ENCODE data around the gene EIF2D.

Gene EIF2D

DNA sequence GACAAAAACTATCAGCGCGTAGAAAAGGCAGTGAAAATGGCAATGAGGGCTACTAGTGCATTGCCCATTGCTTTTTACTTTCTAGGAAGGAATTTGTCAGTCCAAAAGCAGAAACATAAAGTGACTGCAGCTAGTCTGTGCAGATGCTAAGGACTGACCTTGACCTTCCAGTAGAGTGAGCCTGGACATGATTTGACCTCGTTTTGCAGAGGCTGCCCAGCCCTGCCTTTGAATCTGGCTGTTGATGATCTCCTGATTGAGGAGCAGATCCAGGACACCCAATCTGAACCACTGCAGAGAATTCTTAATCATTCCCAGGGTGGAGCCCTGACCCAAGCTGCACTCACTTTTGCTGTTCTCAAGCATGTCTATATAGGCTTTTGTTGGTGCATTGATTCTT, 44.7 kb upstream of the EIF2D start:
- Histone ChIP-seq H3K9me3 (ENCODE audit: insufficient read depth, low read length) (no peaks in the 10 kb centered on the region), H3K4me1 (ENCODE audit: insufficient read depth, insufficient read length) (peaks cover 7% of the 10 kb centered on the region), H3K9ac (ENCODE audit: insufficient read length, low read depth) (no peak overlapping the region), H3K4me3 (ENCODE audit: insufficient read length, low read depth) (no peak overlapping the region), H3K27me3 (ENCODE audit: insufficient read depth, insufficient read length) (peaks cover 10% of the 10 kb centered on the region), H3K36me3 (ENCODE audit: insufficient read depth, insufficient read length, low read length) (peaks cover 3% of the 10 kb centered on the region)
- TF ChIP-seq SUZ12 (IDR thresholded peaks at IDR 0.05; ENCODE audit: extremely low read depth, insufficient read depth, insufficient read length) (no peak), YY1 (IDR thresholded peaks at IDR 0.05; ENCODE audit: insufficient read depth, insufficient read length) (no peak), ZNF274 (IDR thresholded peaks at IDR 0.05; ENCODE audit: low read depth, low read length) (no peak)
- DNase-seq (ENCODE audit: low read depth, low spot score): no peak

DNA sequence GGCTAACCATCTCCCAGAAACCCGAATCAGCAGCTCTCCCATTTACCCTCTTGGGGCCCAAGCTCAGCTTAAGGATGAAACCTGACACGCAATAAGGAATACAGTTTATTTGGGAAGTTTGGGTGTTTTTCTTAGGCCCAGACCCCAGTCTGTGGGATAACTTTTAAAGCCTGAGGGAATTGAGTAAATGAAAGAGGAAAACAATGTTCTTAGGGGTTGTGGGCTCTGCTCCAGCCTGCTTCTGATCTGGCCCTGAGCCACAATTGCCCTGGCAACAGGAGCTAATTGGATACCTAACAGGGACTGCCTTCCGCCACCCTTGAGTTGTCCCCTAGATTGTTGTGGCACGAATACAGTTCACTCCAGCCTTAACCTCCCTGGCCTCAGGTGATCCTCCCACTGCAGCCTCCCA, 43.2 kb upstream of the EIF2D start:
- no peak for DNase-seq (ENCODE audit: low read depth, low spot score)
- Histone ChIP-seq H3K27me3 (ENCODE audit: insufficient read depth, insufficient read length) (peaks cover 10% of the 10 kb centered on the region), H3K4me3 (ENCODE audit: insufficient read length, low read depth) (no peak overlapping the region), H3K9ac (ENCODE audit: insufficient read length, low read depth) (no peak overlapping the region), H3K4me1 (ENCODE audit: insufficient read depth, insufficient read length) (peaks cover 7% of the 10 kb centered on the region), H3K9me3 (ENCODE audit: insufficient read depth, low read length) (no peaks in the 10 kb centered on the region), H3K36me3 (ENCODE audit: insufficient read depth, insufficient read length, low read length) (peaks cover 13% of the 10 kb centered on the region)
- no peak for TF ChIP-seq ZNF274 (IDR thresholded peaks at IDR 0.05; ENCODE audit: low read depth, low read length)
- TF ChIP-seq SUZ12 (IDR thresholded peaks at IDR 0.05; ENCODE audit: extremely low read depth, insufficient read depth, insufficient read length): no peak
- TF ChIP-seq YY1 (IDR thresholded peaks at IDR 0.05; ENCODE audit: insufficient read depth, insufficient read length): no peak

DNA sequence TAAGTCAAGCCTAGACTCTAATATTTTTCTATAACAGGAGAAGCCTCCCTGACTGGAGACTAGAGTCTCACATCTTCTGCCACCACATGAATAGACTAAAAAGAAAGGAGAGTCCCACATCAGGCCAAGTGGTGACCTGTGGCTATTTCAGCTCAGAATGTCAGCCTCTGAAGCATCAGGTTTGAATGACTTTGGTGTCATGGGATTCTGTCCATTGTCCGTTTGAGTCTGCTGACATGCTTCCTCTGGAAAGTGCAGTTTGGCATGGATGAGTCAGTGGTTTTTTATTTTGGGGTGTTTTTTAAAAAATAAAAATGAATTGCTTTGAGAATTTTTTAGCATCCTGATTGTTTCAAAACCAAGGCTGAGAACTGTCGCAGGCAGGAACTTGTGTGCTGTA, 42.6 kb upstream of the EIF2D start:
- no peaks in the 10 kb centered on the region for H3K9me3 ChIP-seq (ENCODE audit: insufficient read depth, low read length)
- H3K9ac ChIP-seq (ENCODE audit: insufficient read length, low read depth): no peak overlapping the region
- TF ChIP-seq SUZ12 (IDR thresholded peaks at IDR 0.05; ENCODE audit: extremely low read depth, insufficient read depth, insufficient read length) (no peak), ZNF274 (IDR thresholded peaks at IDR 0.05; ENCODE audit: low read depth, low read length) (no peak), YY1 (IDR thresholded peaks at IDR 0.05; ENCODE audit: insufficient read depth, insufficient read length) (no peak)
- H3K36me3 ChIP-seq (ENCODE audit: insufficient read depth, insufficient read length, low read length): peaks cover 13% of the 10 kb centered on the region
- peaks cover 4% of the 10 kb centered on the region for H3K4me1 ChIP-seq (ENCODE audit: insufficient read depth, insufficient read length)
- no peak for DNase-seq (ENCODE audit: low read depth, low spot score)
- no peak overlapping the region for H3K4me3 ChIP-seq (ENCODE audit: insufficient read length, low read depth)
- peaks cover 10% of the 10 kb centered on the region for H3K27me3 ChIP-seq (ENCODE audit: insufficient read depth, insufficient read length)

DNA sequence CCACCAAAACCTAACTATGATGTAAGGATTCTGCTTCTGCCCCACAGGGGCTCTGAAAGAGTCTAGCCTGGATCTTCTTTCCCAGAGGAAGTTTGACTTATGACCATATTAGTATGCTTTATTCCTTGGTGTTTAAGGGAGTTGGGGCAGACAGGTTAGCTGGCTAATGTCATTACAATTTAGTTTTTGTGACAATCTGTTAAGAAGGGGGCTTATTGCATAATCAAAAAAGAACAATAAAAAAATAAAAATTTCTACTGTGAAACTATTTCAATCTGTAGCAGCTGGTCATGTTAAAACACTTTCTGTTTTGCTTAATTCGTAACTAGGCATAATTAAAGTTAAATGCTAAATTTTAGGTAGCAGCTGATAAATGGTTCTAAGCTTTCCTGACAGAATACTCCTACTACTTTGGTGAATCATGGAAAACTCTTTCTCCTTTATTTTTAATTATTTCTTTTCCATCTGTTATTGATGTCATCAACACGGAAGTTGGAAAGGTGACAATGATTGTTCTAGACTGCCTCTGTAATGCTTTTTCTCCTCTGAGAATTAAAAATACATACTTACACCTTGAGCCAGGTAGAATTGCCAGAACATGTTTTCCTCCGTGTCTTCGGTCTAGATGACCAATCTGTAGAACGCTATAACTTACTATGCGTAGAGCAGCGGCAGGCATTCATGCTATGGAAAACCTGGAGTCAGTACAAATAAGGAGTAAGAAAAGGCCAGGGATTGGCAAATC, 41.6 kb upstream of the EIF2D start:
- peaks cover 10% of the 10 kb centered on the region for H3K27me3 ChIP-seq (ENCODE audit: insufficient read depth, insufficient read length)
- H3K36me3 ChIP-seq (ENCODE audit: insufficient read depth, insufficient read length, low read length): peaks cover 15% of the 10 kb centered on the region
- TF ChIP-seq SUZ12 (IDR thresholded peaks at IDR 0.05; ENCODE audit: extremely low read depth, insufficient read depth, insufficient read length): no peak
- TF ChIP-seq YY1 (IDR thresholded peaks at IDR 0.05; ENCODE audit: insufficient read depth, insufficient read length): no peak
- TF ChIP-seq ZNF274 (IDR thresholded peaks at IDR 0.05; ENCODE audit: low read depth, low read length): no peak
- no peak for DNase-seq (ENCODE audit: low read depth, low spot score)
- H3K4me1 ChIP-seq (ENCODE audit: insufficient read depth, insufficient read length): no peaks in the 10 kb centered on the region
- H3K9ac ChIP-seq (ENCODE audit: insufficient read length, low read depth): no peak overlapping the region
- no peaks in the 10 kb centered on the region for H3K9me3 ChIP-seq (ENCODE audit: insufficient read depth, low read length)
- H3K4me3 ChIP-seq (ENCODE audit: insufficient read length, low read depth): no peak overlapping the region

DNA sequence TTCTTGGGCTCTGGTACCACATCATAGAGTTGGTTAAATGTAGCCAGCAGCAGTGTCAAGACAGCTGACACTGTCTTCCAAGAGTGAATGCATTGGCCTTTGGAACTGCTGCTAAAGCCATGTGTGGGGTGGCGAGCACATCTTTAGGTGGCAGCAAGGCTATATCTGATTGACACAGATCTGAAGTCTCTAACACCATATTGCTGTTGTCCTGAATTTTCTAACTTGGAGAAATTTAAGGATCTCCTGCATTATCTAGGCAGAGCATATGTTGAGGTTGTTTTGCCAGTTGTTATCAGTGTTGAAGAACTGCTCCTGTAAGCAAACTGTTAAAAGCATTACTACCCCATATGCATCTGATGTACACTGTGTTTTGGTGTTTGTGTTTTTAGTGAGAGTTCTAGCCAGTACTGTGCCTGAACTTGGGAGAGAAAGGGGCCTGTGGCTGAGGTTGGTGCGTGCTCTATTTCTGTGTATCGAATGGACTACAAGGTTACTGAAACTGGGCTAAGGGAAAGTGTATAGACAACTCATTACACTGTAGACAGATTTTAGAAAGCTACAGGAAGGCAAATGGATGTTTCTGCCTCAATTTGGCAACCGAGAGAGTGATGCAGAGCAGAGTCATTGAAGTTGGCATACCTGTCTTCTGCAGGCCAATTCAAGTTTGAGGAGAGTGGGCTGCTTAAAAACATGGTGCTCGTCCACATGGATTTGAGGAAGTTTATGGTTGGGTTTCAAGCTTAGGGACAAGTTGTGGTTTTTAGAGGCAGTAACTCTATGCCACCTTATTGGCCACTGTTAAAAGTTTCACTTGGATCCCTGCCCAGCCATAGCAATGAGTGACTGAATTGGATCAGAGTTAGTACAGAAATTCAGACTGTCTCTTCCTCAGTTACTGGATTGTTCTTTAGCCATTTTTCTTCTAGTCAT, 40.0 kb upstream of the EIF2D start:
- no peak for DNase-seq (ENCODE audit: low read depth, low spot score)
- Histone ChIP-seq H3K36me3 (ENCODE audit: insufficient read depth, insufficient read length, low read length) (peaks cover 31% of the 10 kb centered on the region), H3K4me3 (ENCODE audit: insufficient read length, low read depth) (no peak overlapping the region), H3K4me1 (ENCODE audit: insufficient read depth, insufficient read length) (no peaks in the 10 kb centered on the region), H3K9me3 (ENCODE audit: insufficient read depth, low read length) (no peaks in the 10 kb centered on the region), H3K27me3 (ENCODE audit: insufficient read depth, insufficient read length) (peaks cover 5% of the 10 kb centered on the region), H3K9ac (ENCODE audit: insufficient read length, low read depth) (no peak overlapping the region)
- no peak for TF ChIP-seq YY1 (IDR thresholded peaks at IDR 0.05; ENCODE audit: insufficient read depth, insufficient read length)
- no peak for TF ChIP-seq SUZ12 (IDR thresholded peaks at IDR 0.05; ENCODE audit: extremely low read depth, insufficient read depth, insufficient read length)
- TF ChIP-seq ZNF274 (IDR thresholded peaks at IDR 0.05; ENCODE audit: low read depth, low read length): no peak

DNA sequence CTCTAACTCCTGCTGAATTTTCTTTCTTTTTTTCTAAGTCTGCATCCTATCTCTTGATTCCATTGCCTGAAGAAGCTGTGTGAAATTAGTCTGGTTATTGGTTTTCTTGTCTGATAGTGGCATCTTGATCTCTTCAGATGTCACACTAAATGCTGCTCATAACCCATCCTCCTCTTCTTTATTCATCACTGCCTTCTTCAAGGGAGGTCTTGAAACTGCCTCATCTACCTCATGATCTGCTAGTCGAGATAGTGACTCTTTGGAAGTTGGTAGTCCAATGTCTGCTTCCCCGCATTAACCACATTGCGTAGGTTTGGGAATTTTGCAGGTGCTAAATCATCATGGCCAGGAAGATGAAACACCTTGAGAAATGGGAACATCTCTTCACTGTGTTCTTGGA, 38.7 kb upstream of the EIF2D start:
- DNase-seq (ENCODE audit: low read depth, low spot score): no peak
- Histone ChIP-seq H3K9me3 (ENCODE audit: insufficient read depth, low read length) (no peaks in the 10 kb centered on the region), H3K36me3 (ENCODE audit: insufficient read depth, insufficient read length, low read length) (peaks cover 39% of the 10 kb centered on the region), H3K9ac (ENCODE audit: insufficient read length, low read depth) (no peak overlapping the region), H3K4me3 (ENCODE audit: insufficient read length, low read depth) (no peak overlapping the region), H3K4me1 (ENCODE audit: insufficient read depth, insufficient read length) (no peaks in the 10 kb centered on the region), H3K27me3 (ENCODE audit: insufficient read depth, insufficient read length) (no peaks in the 10 kb centered on the region)
- TF ChIP-seq SUZ12 (IDR thresholded peaks at IDR 0.05; ENCODE audit: extremely low read depth, insufficient read depth, insufficient read length) (no peak), ZNF274 (IDR thresholded peaks at IDR 0.05; ENCODE audit: low read depth, low read length) (no peak), YY1 (IDR thresholded peaks at IDR 0.05; ENCODE audit: insufficient read depth, insufficient read length) (no peak)
